Hepatocyte (in vitro differentiated cells): Measurements from ENCODE around the gene SMIM44. TPM values are rescaled to one million over a fixed set of nuclear protein-coding genes. Genes with fewer than 3 reads are reported as not detected.

Experiments
- DNase-seq: peaks from one replicate; pipeline ENCODE4 v3.0.0-alpha.2; 2016; ENCODE audit warnings: low spot score
- H2AFZ ChIP-seq: fragments of 200-600 bp; sonication (generic); 2 replicates; pipeline ENCODE4 v1.6.0; 2016; ENCODE audit warnings: antibody characterized with exemption, mild to moderate bottlenecking
- H3K27ac ChIP-seq: fragments of 200-600 bp; sonication (generic); 2 replicates; pipeline ENCODE4 v1.5.1; 2016; ENCODE audit warnings: mild to moderate bottlenecking
- H3K27me3 ChIP-seq: fragments of 200-600 bp; sonication (generic); 2 replicates; pipeline ENCODE4 v1.6.1; 2016
- H3K36me3 ChIP-seq: fragments of 200-600 bp; sonication (generic); replicated peaks from 2 replicates; pipeline ENCODE4 v1.5.1; 2016; ENCODE audit warnings: low read depth; ENCODE audit not compliant: insufficient read depth
- H3K4me1 ChIP-seq: fragments of 200-600 bp; sonication (generic); 2 replicates; pipeline ENCODE4 v1.5.1; 2016; ENCODE audit warnings: mild to moderate bottlenecking, moderate library complexity; ENCODE audit not compliant: insufficient read depth
- H3K4me2 ChIP-seq: fragments of 200-600 bp; sonication (generic); 2 replicates; pipeline ENCODE4 v1.6.0; 2016
- H3K4me3 ChIP-seq: fragments of 200-600 bp; sonication (generic); 2 replicates; pipeline ENCODE4 v1.5.1; 2016; ENCODE audit warnings: mild to moderate bottlenecking
- H3K79me2 ChIP-seq: fragments of 200-600 bp; sonication (generic); 2 replicates; pipeline ENCODE4 v1.6.0; 2017; ENCODE audit warnings: mild to moderate bottlenecking
- H3K9me2 ChIP-seq: fragments of 200-600 bp; sonication (generic); replicated peaks from 2 replicates; pipeline ENCODE4 v1.6.0; 2017; ENCODE audit warnings: mild to moderate bottlenecking; ENCODE audit not compliant: insufficient read depth
- H3K9me3 ChIP-seq: fragments of 200-600 bp; sonication (generic); 2 replicates; pipeline ENCODE4 v1.5.1; 2016; ENCODE audit warnings: low read depth, mild to moderate bottlenecking
- H4K20me1 ChIP-seq: fragments of 200-600 bp; sonication (generic); 2 replicates; pipeline ENCODE4 v1.6.0; 2016; ENCODE audit warnings: mild to moderate bottlenecking; ENCODE audit not compliant: insufficient read depth, poor library complexity, severe bottlenecking
- EZH2 ChIP-seq: fragments of 200-600 bp; sonication (generic); IDR thresholded peaks from 2 replicates; pipeline ENCODE4 v1.6.1; 2016; ENCODE audit warnings: antibody characterized with exemption, mild to moderate bottlenecking, borderline replicate concordance
- EZH2phosphoT487 ChIP-seq: fragments of 200-600 bp; sonication (generic); IDR thresholded peaks from one replicate; pipeline ENCODE4 v1.6.1; 2018; ENCODE audit warnings: antibody characterized with exemption, mild to moderate bottlenecking, low read depth, moderate library complexity; ENCODE audit not compliant: unreplicated experiment, severe bottlenecking
- WGBS: methylation state at CpG from one replicate; pipeline ENCODE4 v1.1.6; 2016; ENCODE audit warnings: low lambda C conversion rate; ENCODE audit errors: missing lambda C conversion rate; 5-methylcytosine and 5-hydroxymethylcytosine counted together
- polyA plus RNA-seq: library from polyadenylated mRNA; unstranded; fragments of >200 nt; fragmentation: Nextera tagmentation; extraction: Ambion mirVana; gene quantifications from 2 replicates; pipeline ENCODE4 v1.2.1, GENCODE V29; 2016
- total RNA-seq: library from RNA; depleted of rRNA; stranded (reverse); fragments of >200 nt; gene quantifications from 2 replicates; pipeline ENCODE4 v1.2.3, GENCODE V29; 2014
- TF ChIP-seq, protein P1 (sequence below): fragments of 200-600 bp; sonication (generic); IDR thresholded peaks from 2 replicates; pipeline ENCODE4 v1.5.1; 2016; ENCODE audit warnings: antibody characterized with exemption, mild to moderate bottlenecking; ENCODE audit not compliant: poor library complexity

Gene SMIM44
- total and polyA plus RNA-seq, 2 experiments from 2014 or later, result not detected

DNA sequence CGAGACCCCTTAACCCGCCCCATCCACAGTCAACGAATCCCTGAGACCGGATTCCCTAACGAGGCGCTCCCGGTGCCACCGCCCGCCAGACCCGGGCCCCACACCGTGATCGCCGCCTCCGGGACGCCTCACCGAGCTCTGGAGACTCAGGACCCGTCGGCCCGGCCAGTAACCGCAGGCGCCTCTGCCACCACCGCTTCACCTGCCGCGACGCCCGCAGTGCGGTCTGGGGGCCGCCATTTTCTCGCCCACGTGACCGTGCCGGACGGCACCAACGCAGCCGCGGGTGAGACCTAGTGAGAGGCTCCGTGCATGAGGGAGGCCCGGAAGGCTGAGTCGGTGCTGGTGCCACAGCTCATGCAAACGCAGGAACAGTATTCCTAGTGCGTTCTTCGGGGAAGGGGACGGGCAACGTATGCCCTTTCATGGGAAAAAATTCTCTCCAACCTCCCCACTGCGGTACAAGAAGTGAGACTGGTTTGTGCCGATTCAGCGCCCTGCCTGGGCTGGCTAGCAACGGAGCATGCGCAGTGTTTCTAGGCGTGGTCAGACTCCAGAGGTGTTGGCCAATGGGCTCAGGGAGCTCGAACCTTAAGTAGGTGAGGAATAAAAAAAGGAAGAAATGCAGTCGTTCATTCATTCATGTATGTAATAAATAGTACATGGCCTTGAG, 17.3 kb upstream of the SMIM44 start, which contains the start of gene DOHH:
Gene DOHH (minus strand): TSS at position 246 of the 673 bp plus-strand sequence. CDS start 3,860 bp downstream, outside the sequence.
- Histone ChIP-seq H3K4me3 (peak within 1 kb of the TSS; percentile 32), H2AFZ (peak within 1 kb of the TSS; percentile 51), H3K79me2 (peaks cover 32% of the 10 kb centered on the region), H3K4me1 (peaks cover 4% of the 10 kb centered on the region), H3K9me2 (no peaks in the 10 kb centered on the region), H3K36me3 (no peaks in the 10 kb centered on the region), H4K20me1 (no peaks in the 10 kb centered on the region), H3K27me3 (no peaks in the 10 kb centered on the region), H3K27ac (peak within 1 kb of the TSS; percentile 91), H3K4me2 (peak within 1 kb of the TSS; percentile 65), H3K9me3 (no peaks in the 10 kb centered on the region)
- peak; percentile 96 for DNase-seq
- WGBS, result under 1% methylated on average over 51 of the region's 52 CpGs
- TF ChIP-seq EZH2phosphoT487, result no peak

- Histone ChIP-seq H3K79me2 (peaks cover 32% of the 10 kb centered on the region), H3K27ac (peak overlapping the region; percentile 91), H3K36me3 (no peaks in the 10 kb centered on the region), H2AFZ (peak overlapping the region; percentile 51), H3K9me2 (no peaks in the 10 kb centered on the region), H3K4me2 (peak overlapping the region; percentile 65), H3K4me3 (peak overlapping the region; percentile 32), H3K9me3 (no peaks in the 10 kb centered on the region), H3K4me1 (peaks cover 4% of the 10 kb centered on the region), H4K20me1 (no peaks in the 10 kb centered on the region), H3K27me3 (no peaks in the 10 kb centered on the region)
- 28% methylated on average over 18 of the region's 18 CpGs for WGBS
- TF ChIP-seq EZH2phosphoT487 (no peak), EZH2 (no peak)
- TF ChIP-seq, protein P1, sequence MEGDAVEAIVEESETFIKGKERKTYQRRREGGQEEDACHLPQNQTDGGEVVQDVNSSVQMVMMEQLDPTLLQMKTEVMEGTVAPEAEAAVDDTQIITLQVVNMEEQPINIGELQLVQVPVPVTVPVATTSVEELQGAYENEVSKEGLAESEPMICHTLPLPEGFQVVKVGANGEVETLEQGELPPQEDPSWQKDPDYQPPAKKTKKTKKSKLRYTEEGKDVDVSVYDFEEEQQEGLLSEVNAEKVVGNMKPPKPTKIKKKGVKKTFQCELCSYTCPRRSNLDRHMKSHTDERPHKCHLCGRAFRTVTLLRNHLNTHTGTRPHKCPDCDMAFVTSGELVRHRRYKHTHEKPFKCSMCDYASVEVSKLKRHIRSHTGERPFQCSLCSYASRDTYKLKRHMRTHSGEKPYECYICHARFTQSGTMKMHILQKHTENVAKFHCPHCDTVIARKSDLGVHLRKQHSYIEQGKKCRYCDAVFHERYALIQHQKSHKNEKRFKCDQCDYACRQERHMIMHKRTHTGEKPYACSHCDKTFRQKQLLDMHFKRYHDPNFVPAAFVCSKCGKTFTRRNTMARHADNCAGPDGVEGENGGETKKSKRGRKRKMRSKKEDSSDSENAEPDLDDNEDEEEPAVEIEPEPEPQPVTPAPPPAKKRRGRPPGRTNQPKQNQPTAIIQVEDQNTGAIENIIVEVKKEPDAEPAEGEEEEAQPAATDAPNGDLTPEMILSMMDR, result no peak
- no peak for DNase-seq
Observed at GRCh38 chr19:3499738-3500428, 16.6 kb upstream of the SMIM44 start.

GRCh38 chr19:3497757-3498520, 14.7 kb upstream of the SMIM44 start:
- Histone ChIP-seq H3K79me2 (peaks cover 32% of the 10 kb centered on the region), H3K27ac (no peak overlapping the region), H4K20me1 (no peaks in the 10 kb centered on the region), H3K27me3 (no peaks in the 10 kb centered on the region), H3K36me3 (no peaks in the 10 kb centered on the region), H3K9me2 (no peaks in the 10 kb centered on the region), H3K9me3 (no peaks in the 10 kb centered on the region), H2AFZ (no peak overlapping the region), H3K4me3 (no peak overlapping the region), H3K4me2 (no peak overlapping the region), H3K4me1 (peaks cover 4% of the 10 kb centered on the region)
- DNase-seq, result no peak
- WGBS, result 95% methylated on average over 5 of the region's 5 CpGs
- TF ChIP-seq EZH2phosphoT487, result no peak
- TF ChIP-seq, protein P1, result no peak
- no peak for TF ChIP-seq EZH2
